ENCODE results near the gene RAB6C.
"Not testable (repeated sequence)": the region's sequence is repeated elsewhere in the genome, so short reads cannot be mapped to it uniquely, and the experiment has no call there.

The RAB6C gene

GRCh38 chr2:129996657-129997237 lies 17.3 kb downstream of the RAB6C start:
- not testable (repeated sequence) for DNase-seq

GRCh38 chr2:129998771-129999170 lies 19.3 kb downstream of the RAB6C start:
- not testable (repeated sequence) for DNase-seq

GRCh38 chr2:130005862-130006261 lies 26.4 kb downstream of the RAB6C start:
- DNase-seq = not testable (repeated sequence)

- not testable (repeated sequence) for DNase-seq
Observed at GRCh38 chr2:130016701-130017100, 37.2 kb downstream of the RAB6C start.

GRCh38 chr2:130019402-130019801 lies 39.9 kb downstream of the RAB6C start:
- no peak for DNase-seq

GRCh38 chr2:130020069-130020468 lies 40.6 kb downstream of the RAB6C start:
- not testable (repeated sequence) for DNase-seq

- not testable (repeated sequence) for DNase-seq
Observed at GRCh38 chr2:130025931-130026330, 46.5 kb downstream of the RAB6C start.

Measured in activated CD4-positive, alpha-beta T cell treated with anti-CD3 and anti-CD28 coated beads for 1 hour (primary cell).